GM19372 (cell line): ENCODE data around the gene SCMH1.

ENCODE experiments used
- ATAC-seq: cut with Tn5 transposase; IDR thresholded peaks from one replicate; pipeline ENCODE4 v1.9.1; 2021; ENCODE audit warnings: mild to moderate bottlenecking, low read depth, moderate library complexity; ENCODE audit not compliant: unreplicated experiment

SCMH1 gene

GRCh38 chr1:41101950-41102607, 140.0 kb downstream of the SCMH1 start:
- ATAC-seq, result no peak

DNA sequence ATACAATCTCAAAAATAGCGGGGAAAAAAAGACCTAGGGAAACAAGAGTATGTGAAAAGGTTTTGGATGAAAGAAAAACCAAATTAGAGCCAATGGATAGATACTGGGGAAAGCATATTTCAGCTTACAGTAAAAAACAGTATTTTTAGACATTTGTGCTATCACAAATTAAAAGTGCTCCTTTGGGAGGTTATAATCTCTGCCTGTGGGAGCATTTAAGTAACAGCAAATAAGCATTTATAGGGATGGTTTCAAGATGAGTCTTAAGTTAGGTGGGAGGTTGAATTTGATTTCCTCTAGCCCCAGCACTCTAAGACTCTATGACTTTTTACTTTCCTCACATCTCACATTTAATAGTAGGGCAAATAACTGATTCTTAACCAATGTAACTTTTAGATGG, 141.0 kb downstream of the SCMH1 start:
- ATAC-seq, result no peak

- ATAC-seq, result no peak
Observed at GRCh38 chr1:41100170-41100569, 141.9 kb downstream of the SCMH1 start.

DNA sequence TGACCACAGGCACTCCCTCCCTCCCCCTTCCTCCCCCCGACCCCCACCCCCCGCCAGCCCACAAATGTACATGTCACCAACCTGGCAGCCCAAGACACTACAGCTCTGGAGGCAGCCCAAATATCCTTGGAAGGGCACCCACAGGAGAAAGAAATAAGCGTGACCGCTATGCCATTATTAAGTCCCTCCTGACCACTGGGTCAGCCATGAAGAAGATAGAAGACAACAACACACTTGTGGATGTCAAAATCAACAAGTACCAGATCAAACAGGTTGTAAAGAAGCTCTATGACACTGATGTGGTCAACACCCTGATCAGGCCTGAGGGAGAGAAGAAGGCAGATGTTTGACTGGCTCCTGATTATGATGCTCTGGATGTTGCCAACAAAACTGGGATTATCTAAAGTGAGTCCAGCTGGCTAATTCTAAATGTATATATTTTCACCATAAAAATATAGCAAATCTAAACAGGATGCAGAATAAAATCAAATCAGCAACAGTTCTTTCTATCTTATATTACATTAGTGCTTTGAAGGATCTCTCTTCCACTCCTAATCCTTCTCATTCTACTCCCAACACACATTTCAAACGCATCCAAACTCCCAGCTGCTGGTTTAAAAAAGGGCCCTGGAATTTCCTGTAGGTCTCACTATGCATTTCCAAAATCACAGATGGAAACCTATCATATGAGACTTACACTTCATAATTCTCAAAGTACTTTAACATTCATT, 143.2 kb downstream of the SCMH1 start:
- ATAC-seq, result no peak

DNA sequence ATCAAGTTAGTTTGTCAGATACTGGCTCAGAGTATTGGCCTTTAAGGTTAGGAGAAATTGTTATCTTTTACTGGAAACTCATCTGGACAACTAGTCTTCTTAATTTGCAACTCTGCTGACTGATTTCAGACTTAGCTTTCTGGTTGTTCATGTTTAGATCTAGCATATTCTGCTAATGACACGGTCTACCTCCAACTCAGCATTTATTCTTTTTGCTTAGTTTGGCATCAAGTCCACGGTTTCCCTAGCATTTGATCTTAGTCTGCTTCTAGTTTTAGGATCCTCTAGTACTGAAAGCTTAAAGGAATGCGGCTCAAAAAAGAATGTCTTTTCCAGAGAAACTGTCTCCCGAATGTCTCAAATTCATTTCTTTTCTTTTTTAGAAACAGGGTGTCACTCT, 145.0 kb downstream of the SCMH1 start:
- no peak for ATAC-seq

DNA sequence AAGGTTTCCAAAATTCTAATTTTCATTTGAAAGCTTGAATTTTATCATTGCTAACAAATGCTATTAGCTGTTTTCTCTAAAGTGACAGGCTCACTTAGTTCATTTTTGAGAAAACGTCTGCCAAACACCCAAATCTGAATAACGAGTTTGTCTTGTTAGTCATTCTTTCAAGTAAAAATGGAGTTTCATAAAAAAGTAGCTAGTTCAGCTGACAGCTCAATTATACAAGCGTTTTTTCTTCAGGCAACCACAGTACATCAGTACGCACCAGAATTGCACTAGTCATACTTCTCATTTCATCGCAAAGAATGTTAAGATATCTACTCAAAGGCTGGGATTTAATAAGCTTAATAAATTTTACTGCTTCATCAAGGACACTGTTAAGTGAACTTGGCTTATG, 148.3 kb downstream of the SCMH1 start:
- ATAC-seq, result no peak

GRCh38 chr1:41086921-41087320, 155.2 kb downstream of the SCMH1 start:
- ATAC-seq, result no peak

GRCh38 chr1:41078616-41079015, 163.5 kb downstream of the SCMH1 start:
- no peak for ATAC-seq

DNA sequence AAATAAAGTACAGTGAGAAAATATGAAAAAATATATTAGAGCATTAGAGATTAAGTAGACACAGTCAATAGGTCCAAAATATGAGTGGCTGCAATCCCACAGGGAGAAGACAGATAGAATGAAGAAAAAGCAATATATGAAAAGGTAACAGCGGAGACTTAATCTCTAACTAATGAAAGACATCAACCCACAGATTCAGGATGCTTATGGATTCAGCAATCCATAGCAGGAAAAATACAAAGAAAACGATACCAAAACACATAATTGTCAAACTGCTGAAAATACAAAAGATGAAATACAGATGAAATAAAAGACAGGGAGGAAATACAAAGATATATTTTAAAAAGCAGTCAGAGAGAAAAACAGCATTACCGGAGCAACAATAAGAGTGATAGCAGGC, 163.9 kb downstream of the SCMH1 start:
- no peak for ATAC-seq

GRCh38 chr1:41073971-41074370, 168.1 kb downstream of the SCMH1 start:
- no peak for ATAC-seq

- no peak for ATAC-seq
Observed at GRCh38 chr1:41072051-41072450, 170.1 kb downstream of the SCMH1 start.

DNA sequence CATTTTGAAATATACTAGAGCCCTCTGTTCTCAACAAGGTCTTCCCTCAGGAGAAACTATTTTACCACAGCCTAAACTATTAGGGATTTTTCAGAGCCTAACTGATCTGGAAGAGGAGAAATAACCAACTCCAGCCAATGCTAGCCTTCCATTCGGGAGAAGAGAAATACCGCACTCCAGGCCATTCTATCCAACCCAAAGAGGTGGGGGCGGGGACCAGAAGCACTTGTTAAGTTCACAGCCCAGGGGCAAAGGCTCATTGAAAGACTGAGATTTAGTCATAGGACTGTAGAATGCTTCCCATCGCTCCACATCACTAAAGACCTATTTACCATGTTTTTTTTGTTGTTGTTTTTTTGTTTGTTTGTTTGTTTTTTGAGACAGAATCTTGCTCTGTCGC, 185.2 kb downstream of the SCMH1 start:
- no peak for ATAC-seq

DNA sequence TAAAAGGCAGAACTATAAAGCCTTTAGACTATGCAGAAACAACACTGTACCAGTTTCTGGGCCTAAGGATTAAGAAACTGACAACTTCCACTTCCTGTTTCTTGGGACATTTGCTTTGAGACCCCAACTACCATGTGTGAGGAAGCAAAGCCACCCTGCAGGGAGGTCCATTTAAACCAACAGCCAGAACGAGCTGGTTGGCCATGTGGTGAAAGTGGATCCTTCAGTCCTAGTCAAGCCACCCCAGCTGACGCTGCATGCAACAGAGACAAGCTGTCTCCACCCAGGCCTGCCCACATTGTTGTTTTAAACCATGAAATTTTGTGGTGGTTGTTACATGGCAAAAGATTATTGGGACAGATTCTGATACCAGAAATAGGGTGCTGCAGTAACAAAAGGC, 188.8 kb downstream of the SCMH1 start:
- ATAC-seq, result no peak

DNA sequence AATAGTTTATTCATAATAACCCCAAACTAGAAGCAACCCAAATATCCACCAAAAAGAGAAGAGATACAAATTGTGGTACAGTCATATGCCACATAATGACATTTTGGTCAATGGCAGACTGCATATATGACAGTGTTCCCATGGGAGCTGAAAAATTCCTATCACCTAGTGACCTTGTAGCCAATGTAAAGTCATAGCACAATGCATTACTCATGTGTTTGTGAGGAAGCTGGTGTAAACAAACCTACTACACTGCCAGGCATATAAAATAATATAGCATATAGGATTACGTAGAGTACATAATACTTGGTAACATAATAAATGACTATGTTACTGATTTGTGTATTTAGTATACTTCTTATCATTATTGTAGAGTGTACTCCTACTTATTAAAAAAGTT, 191.1 kb downstream of the SCMH1 start:
- ATAC-seq, result no peak

- no peak for ATAC-seq
Observed at GRCh38 chr1:41048540-41048939, 193.6 kb downstream of the SCMH1 start.

DNA sequence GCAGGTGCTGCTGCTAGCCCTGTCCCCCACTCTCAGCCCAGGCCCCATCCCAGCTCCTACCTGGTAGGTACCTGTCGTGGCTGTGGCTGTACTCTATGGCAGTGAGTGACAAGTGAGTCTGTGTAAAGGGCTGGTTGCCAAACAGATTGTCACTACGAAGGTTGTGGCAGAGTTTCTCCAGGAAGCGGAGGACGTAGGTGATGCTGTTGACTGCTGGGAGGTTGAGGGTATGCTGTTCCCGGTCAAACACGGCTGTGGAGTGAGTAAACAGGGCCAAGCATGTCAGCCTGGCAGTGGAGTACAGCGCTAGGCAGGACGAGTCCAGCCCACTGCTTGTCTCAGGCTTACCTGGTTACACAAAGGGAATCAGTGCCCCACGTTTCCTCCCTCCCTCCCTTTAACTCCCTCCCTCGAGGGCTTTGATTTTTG, 195.7 kb downstream of the SCMH1 start:
- ATAC-seq, result no peak

GRCh38 chr1:41045740-41046139, 196.4 kb downstream of the SCMH1 start:
- no peak for ATAC-seq

GRCh38 chr1:41044187-41044586, 197.9 kb downstream of the SCMH1 start:
- ATAC-seq, result no peak

DNA sequence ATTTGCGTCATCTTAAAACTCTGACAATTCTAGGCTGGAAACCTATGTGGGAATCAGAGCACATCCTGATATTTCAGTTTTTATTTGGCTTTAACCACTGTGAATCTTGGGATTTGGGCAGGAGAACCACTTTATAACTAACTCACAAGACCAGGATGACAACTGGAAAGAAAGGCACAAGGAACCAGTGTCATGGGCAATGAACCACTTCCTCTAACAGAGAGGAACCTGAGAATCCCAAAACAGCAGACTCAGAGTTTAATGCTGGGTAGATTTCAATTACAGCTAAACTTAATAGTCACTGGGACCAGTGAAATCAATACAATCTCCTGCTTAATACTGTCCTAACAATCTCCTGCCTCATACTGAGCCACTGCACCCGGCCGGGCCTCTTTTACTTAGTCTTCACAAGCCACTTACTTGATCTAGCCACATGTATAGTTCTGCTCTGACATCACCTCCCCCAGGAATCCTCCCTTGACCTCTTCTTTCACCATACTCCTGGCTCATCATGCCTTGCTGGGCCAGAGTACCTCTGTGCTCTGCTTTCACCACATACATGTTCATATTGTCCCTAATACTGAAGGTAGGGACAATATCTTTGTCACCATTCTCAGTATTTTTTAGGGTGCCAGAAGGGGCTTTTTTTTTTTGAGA, 200.4 kb downstream of the SCMH1 start:
- no peak for ATAC-seq

DNA sequence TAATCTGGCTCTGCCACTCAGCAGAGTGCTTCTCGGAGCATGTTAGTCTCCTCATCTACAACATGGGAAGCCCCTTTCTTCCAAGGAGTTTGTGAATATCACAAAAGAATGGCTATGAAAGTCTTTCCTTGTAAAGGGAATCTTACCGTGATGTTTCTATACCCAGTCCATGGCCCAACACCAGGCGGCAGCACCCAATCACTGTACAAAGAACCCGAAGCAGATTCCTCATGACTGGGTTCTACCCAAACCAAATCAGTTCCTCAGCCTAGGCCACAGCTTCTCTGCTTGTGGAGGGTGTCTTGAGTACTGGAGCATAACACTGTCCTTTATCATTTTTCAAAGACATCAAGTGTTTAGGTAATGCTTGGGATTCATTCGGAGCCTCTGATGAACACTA, 204.0 kb downstream of the SCMH1 start:
- no peak for ATAC-seq

GRCh38 chr1:41037116-41037903, 204.8 kb downstream of the SCMH1 start:
- ATAC-seq, result no peak
